WTC11 (cell line): ENCODE measurements around the gene MITF.

Source experiments
- ATF6 ChIP-seq: sonication (generic); formaldehyde crosslinking; IDR thresholded peaks from 2 replicates; pipeline ENCODE4 v1.8.1; 2023; ENCODE audit warnings: mild to moderate bottlenecking, missing genetic modification reagents
- CTCF ChIP-seq: fragments of 200-600 bp; IDR thresholded peaks from 2 replicates; pipeline ENCODE4 v1.8.0; 2022; ENCODE audit warnings: antibody characterized with exemption
- GABPB1 ChIP-seq: sonication (generic); formaldehyde crosslinking; IDR thresholded peaks from 2 replicates; pipeline ENCODE4 v1.8.1; 2023; ENCODE audit warnings: mild to moderate bottlenecking, missing genetic modification reagents
- IRF2 ChIP-seq: sonication (generic); formaldehyde crosslinking; IDR thresholded peaks from 2 replicates; pipeline ENCODE4 v1.8.0; 2022; ENCODE audit warnings: low read depth, missing genetic modification reagents, borderline replicate concordance
- TCF7 ChIP-seq: sonication (generic); formaldehyde crosslinking; IDR thresholded peaks from 2 replicates; pipeline ENCODE4 v1.8.0; 2022; ENCODE audit warnings: mild to moderate bottlenecking, low read depth, missing genetic modification reagents, moderate library complexity
- TEAD4 ChIP-seq: sonication (generic); formaldehyde crosslinking; IDR thresholded peaks from 2 replicates; pipeline ENCODE4 v1.8.0; 2022; ENCODE audit warnings: mild to moderate bottlenecking, missing genetic modification reagents
- USF2 ChIP-seq: sonication (generic); formaldehyde crosslinking; IDR thresholded peaks from 2 replicates; pipeline ENCODE4 v1.8.1; 2023; ENCODE audit warnings: mild to moderate bottlenecking, missing genetic modification reagents, moderate library complexity
- ZBTB21 ChIP-seq: sonication (generic); formaldehyde crosslinking; IDR thresholded peaks from 2 replicates; pipeline ENCODE4 v1.8.1; 2023; ENCODE audit warnings: mild to moderate bottlenecking, missing genetic modification reagents, borderline replicate concordance
- ZNF138 ChIP-seq: sonication (generic); formaldehyde crosslinking; conservative IDR thresholded peaks from 2 replicates; pipeline ENCODE4 v1.8.1; 2022; ENCODE audit warnings: mild to moderate bottlenecking, moderate library complexity, missing genetic modification reagents
- ZNF281 ChIP-seq: sonication (generic); formaldehyde crosslinking; IDR thresholded peaks from 2 replicates; pipeline ENCODE4 v1.8.0; 2023; ENCODE audit warnings: mild to moderate bottlenecking, missing genetic modification reagents
- ZNF317 ChIP-seq: sonication (generic); formaldehyde crosslinking; IDR thresholded peaks from 2 replicates; pipeline ENCODE4 v1.8.1; 2023; ENCODE audit warnings: low read depth, mild to moderate bottlenecking, moderate library complexity, missing genetic modification reagents, borderline replicate concordance

- TF ChIP-seq USF2 (CRISPR knock-in tag), result no peak
- no peak for TF ChIP-seq ZNF138 (CRISPR knock-in tag)
- no peak for TF ChIP-seq ZNF317
- no peak for TF ChIP-seq CTCF
- TF ChIP-seq IRF2 (CRISPR knock-in tag), result no peak
- no peak for TF ChIP-seq TEAD4
- no peak for TF ChIP-seq TCF7 (CRISPR knock-in tag)
- no peak for TF ChIP-seq GABPB1 (CRISPR knock-in tag)
- no peak for TF ChIP-seq ZBTB21 (CRISPR knock-in tag)
- TF ChIP-seq ZNF281 (CRISPR knock-in tag), result no peak
- TF ChIP-seq ATF6 (CRISPR knock-in tag), result no peak
Measured at GRCh38 chr3:69791106-69791505, 51.8 kb downstream of the MITF start.
